ENCODE data around the gene TULP1.

TULP1 gene

GRCh38 chr6:35496036-35496840 is 16.5 kb downstream of the TULP1 start:
- no peak for DNase-seq

DNA sequence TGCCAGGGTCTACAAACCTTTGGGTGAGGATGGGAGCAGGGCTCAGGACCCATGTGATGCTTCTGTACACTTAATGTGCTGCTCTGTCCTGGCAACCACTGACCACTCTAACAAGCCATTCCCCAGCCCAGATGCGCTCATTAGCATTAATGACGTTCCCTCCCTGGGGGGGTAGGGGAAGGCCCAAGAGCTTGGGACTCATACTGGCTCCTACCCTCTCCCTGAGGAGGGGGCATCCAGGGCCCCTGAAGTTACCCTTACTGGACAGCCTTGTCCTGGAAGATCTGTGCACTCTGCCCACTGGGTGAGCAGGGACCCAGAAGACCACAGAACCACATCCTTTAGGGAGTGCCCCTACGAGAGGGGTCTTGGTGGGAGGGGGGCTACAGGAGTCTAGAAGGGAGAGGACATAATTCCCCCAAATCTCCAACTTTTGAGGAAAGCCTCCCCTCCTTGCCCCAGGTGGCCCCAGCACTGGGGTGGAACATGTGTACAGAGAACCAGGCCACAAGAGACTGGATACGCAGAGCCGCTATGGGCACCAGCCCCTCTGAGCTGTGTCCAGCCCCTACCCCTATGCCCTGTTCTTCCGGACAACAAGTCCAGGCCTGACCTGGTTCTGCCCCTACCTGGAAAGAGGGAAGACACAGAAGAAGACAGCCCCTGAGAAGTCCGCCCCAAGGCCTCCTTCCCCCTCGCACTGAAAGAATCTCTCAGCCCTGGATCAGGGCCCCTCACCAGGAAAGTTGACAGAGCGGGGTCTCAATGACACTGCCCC is 17.2 kb downstream of the TULP1 start:
- DNase-seq: no peak

DNA sequence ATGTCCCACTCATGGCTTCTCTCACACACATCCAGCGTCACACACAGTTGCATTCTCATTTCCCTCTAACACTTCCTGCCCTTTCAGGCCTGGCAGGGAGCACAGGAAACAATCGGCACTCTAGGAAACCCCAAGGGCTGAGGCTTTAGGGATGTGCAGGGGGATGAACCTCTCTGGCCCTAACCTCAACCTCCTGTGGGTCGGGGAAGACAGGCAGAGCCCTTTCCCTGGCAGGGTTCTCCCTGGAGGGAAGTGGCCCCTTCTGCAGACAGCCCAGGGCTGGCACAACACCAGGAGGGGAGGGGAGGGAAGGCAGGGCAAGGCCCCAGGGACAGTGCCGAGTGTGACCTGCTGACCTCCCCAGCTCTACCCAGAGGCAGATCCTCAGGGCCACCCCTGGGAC is 18.5 kb downstream of the TULP1 start:
- DNase-seq: no peak

DNA sequence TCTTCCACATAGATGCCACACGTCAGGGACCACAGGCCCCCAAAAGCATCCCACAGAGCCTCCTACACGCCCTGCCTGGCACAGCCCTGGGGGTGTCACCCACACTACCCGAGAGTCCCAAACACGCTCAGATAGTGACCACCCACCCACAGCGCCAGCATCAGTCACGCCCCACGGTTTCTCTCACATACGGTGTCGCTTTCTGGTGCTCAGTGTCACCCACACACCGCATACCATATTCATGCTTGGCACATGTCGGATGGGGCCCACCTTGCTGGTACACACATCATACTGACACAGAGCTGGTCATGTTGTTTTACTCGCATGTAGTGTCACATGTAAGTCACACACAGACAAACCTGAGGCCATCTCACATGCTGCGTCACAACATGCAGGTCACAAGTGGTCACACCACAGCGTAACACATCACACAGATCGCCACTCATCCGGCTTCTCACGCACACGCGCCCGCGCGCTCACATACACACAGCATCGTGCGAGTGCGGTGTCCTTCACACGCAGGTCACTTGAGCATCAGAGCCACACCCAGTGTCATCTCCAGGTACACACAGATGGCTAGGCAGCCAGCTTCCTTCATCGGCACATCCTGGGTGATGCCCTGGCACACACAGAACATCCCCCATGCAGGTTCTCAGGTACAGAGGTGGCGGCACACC is 19.3 kb downstream of the TULP1 start:
- no peak for DNase-seq

DNA sequence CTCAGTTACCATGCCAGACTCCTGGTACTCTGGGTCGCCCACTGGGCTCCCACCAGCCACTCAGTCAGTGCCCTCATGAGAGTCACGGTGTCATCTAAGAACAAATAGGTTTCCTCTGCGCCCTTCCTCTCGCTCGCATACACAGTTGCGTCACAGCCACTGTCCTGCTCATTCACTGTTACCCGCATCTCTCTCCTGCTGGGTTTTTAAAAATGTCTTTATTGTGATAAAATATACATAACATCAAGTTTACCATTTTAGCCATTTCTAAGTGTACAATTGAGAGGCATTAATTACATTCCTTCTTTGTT is 19.8 kb downstream of the TULP1 start:
- DNase-seq: no peak

DNA sequence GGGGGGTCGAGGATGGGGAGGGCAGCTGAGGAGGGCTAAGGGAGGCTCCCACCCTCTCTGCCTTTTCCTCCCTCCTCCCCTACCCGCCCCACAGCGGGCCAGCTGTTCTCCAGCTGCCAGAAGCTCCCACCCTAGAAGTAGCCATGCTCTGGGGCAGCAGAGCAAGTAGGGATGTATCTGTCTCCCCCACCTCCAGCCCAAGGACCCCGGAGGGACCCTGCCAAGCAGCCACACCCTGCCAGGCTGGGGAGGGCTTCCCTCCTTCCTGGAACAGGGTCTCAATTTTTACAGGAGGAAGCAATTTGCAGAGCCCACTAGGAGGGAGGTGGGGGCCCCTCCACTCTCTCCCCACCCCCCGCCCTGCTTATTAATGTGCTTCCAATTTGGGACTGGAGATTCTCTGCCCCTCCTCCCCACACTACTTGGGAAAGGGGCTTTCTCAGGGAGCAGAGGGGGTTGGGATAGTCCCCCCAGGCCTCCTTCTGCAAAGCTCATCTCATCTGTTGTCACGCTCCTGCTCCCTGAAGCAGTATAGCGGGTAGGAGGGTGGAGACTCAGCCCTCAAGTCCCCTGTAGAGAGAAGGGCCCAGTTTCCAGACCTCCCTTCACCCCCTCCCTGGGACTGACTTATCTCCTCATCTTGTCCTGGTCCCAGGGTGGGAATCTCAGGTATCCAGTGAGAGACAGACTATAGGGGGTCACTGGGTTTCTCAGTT is 20.3 kb downstream of the TULP1 start:
- peak; percentile 75 for DNase-seq

DNA sequence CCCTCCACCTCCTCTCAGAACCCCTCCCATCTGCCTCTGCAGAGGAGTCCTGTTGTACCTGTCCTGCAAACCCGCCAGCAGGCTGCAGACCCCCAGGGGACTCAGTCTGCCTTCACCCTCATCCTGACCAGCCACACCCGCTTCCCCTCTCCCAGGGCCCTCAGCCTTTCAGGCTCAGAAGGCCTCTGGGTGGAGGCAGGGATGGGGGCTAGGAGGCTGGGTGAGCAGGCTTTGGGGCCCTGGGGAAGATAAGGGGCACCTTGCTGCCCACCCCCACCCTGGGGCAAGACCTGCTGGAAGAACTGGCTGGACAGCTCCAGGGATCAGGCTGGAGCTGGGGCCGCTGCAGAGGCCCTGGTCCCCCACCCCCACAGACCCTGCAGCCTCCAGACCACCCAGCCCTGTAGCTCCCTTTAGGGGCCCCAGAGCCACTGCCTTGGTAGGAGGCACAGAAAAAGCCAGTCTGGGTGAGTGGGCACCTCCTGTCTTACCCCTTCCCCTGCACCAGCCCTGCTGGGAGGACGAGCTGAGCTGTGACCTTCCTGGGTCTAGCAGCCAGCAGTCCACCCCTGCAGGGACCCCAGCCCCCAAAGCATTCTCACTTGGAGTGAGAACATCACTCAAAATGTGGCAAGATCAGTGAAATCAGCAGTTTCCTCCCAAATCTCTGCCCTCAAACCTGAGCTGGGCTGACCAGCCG is 21.0 kb downstream of the TULP1 start:
- no peak for DNase-seq

- DNase-seq: no peak
Observed at GRCh38 chr6:35490821-35491557, 21.7 kb downstream of the TULP1 start.

DNA sequence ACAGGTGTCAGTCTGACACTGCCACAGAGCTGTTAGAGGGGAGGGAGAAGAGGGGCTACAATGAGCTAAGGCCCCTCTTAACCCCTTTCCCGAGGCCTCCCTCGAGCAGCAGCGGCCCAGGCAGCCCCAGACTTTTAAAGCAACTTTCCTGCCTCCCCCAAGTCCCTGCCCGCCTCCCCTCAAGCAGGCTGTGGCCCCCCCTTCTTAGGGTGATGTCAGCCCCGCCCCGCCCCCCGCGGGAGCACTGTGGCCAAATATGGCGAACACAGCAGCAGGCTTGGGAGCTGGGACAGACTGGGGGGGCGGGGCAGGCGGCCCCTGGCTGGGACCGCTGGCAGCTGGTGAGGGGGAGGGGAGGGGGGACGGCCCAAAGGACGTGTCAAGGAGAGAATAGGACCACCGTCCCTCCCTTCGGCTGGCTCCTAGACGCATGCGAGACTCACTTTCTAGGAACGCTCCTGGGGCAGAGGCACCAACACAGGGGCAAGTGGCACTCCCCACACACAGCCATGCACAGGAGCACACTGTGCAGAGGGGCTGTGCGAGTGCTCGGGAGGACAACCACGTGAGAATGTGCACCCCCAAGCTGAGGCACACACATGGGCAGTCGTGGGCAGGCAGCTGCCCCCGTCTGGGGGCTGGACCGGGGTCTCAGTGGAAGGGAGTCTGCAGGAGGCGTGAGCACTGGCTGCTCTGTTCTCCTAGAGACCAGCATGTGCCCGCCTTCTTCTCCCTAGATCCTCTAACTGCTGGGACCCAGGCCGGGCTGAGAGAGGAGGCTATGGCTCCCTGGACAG is 22.5 kb downstream of the TULP1 start:
- peak; percentile 89 for DNase-seq

DNA sequence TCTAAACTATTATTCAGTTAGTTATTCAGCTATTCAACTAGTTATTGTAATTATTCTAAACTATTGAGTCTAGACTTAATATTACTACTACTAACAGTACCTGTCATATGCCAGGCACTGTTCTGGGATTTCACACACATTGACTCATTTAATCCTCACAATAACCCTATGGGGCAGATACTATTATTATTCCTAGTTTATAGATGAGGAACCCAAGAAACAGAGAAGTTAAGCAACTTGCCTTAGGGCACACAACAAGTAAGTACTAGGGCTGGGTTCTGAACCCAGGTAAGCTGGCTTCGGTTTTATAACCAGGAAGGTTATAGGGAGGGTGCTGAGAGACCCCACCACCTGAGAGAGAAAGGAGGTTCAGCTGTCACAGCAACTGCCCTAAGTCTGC is 23.6 kb downstream of the TULP1 start:
- DNase-seq: no peak

DNA sequence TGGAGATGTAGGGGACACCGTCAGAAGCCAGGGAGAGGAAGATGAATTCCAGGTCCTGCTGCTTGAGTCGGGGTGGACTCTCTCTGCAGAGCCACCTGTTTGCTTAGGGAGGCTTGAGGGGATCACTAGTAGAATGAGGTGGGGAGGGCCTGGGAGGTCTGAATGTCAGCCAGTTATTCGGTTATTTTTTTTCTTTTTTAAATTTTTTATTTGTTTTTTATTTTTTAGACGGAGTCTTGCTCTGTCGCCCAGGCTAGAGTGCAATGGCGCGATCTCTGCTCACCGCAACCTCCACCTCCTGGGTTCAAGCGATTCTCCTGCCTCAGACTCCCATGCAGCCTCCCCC is 24.2 kb downstream of the TULP1 start:
- no peak for DNase-seq

DNA sequence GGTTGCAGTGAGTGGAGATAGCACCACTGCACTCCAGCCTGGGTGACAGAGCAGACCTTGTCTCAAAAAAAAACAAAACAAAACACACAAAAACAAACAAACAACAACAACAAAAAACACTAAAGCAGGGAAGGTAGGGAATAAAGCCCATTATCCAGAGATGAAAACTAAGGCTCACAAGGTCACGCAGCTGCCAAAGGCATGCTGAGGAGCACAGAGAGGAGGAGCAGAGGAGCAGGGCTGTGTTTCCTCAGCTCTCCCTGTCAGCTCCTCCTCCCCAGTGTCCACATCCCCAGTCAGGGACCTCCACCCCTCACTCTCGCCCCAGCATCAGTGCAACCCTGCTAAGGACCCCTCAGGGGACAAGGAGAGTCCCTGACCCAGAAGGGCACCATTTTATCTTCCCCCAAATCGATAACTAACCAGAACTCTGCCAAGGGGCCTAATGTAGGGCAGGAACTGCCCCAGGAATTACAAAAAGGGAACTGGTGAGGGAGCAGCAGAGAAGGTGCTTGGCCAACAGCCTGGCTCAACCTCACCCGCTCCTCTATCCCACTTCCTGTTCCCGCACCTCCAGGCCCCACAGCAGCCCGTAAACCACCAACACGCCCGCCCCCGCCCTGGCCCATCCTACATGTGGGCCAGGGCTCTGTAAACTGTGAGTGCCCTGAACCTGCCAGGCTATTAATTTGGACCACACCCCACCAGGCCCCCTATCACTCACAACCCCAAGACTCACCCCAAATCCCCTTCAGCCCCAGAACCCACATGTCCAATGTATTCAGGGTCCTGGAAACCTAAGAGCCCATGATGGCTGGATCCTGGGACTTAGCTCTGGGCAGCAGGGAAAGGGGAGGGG is 24.8 kb downstream of the TULP1 start:
- no peak for DNase-seq

DNA sequence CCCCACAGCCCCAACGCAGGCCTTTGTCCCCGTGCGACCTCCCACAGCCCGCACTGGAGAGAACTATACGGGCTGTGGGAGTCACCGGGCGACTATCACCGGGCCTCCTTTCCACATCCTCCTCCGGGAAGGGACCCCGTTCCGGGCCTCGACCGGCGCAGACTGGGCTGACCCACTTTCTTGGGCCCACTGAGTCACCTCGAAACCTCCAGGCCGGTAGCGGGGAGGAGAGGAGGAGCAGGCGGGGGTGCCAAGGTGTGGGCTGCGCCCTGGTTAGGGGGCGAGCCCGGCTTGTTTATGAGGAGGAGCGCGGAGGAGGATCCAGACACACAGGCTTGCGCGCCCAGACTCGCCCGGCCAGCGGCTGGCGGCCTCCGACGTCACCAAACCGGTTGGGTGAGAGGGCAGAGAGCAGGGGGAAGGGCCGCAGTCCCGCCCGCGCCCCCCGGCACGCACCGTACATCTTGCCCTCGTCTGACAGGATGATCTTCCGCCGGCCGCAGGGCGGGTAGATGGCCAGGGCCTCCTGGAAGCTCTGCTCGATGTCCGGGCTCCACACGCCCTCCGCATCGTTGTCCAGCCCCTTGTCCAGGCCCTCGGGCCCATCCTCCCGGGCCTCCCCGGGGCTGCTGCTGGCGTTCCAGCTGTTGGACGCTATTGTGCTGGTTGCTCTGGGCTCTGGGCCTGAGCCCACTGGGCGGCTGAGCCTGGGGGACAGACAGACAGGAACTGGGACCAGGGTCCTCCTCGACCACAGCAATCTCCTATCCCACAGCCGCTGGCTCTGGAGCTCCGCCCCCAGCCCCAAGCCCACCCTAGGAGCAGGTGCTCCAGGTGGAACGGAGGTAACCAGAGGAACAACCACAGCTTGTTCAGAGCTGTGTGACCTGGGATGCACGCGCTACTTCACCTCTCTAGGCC is 26.4 kb downstream of the TULP1 start:
- DNase-seq: no peak

- no peak for DNase-seq
Observed at GRCh38 chr6:35485402-35485877, 27.3 kb downstream of the TULP1 start.

DNA sequence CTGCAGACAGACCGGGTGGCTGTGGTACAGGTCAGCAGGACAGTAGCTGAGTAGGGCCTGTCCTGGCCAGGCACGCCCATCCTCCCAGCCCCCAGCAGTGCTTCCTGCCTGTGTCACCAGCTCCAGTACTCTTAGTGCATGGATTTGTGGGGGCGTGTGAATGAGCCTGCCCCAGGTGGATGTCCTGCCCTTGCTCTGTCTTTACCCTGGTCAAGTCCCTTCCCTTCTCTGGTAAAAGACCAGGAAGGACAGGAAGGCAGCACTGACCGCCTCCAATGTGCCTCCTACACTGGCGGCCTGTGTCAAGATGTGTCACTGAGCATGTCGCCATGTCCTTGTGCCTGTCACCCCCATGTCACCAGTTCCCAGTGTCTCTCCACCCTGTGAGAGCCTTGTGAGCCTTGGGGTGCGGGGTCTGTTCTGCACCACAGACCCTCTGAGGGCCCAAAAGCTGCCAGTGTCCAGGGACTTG is 27.7 kb downstream of the TULP1 start:
- DNase-seq: no peak

GRCh38 chr6:35483893-35484645 is 28.6 kb downstream of the TULP1 start:
- DNase-seq: no peak

- DNase-seq: no peak
Observed at GRCh38 chr6:35483490-35483889, 29.2 kb downstream of the TULP1 start.

GRCh38 chr6:35483062-35483461 is 29.6 kb downstream of the TULP1 start:
- DNase-seq: no peak

All from left hindlimb (tissue), 1 donor.